ENCODE measurements around the gene ZNF658.
"Not testable (repeated sequence)": the region's sequence is repeated elsewhere in the genome, so short reads cannot be mapped to it uniquely, and the experiment has no call there.

DNA sequence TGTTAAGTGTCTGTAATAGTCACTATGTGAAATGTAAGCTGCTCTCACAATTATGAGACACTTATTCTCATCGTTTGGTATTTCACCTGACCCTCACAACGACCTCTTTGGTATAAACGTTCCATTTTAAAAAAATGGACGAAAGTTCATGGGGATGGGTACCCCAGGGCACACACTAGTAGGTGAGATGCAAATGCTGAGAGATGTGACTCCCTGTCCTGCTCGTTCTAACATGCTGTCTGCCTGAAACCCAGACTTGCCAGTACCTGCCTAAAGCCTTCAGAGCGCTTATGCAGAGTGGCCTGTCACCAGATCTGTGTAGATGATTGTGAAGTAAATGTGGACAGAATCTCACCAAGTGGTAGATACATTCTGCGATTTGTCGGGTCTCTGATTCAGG is 616 bp downstream of the ZNF658 start:
- TF ChIP-seq, protein P1, sequence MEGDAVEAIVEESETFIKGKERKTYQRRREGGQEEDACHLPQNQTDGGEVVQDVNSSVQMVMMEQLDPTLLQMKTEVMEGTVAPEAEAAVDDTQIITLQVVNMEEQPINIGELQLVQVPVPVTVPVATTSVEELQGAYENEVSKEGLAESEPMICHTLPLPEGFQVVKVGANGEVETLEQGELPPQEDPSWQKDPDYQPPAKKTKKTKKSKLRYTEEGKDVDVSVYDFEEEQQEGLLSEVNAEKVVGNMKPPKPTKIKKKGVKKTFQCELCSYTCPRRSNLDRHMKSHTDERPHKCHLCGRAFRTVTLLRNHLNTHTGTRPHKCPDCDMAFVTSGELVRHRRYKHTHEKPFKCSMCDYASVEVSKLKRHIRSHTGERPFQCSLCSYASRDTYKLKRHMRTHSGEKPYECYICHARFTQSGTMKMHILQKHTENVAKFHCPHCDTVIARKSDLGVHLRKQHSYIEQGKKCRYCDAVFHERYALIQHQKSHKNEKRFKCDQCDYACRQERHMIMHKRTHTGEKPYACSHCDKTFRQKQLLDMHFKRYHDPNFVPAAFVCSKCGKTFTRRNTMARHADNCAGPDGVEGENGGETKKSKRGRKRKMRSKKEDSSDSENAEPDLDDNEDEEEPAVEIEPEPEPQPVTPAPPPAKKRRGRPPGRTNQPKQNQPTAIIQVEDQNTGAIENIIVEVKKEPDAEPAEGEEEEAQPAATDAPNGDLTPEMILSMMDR (IDR thresholded peaks at IDR 0.05 in 8 of 11, conservative IDR thresholded peaks at IDR 0.05 in 3 of 11), result not testable (repeated sequence)
- not testable (repeated sequence) for TF ChIP-seq POLR2A (IDR thresholded peaks at IDR 0.05)

Measured in spleen (tissue), 7 donors.